K562 (cell line): ENCODE data around the gene KCNK6. TPM values are rescaled to one million over a fixed set of nuclear protein-coding genes. Genes with fewer than 3 reads are reported as not detected.

Source experiments
- ATAC-seq: fragments of 200-7000 bp; cut with Tn5 transposase; 3 replicates; pipeline ENCODE4 v1.9.1; 2020; ENCODE audit warnings: moderate library complexity
- BruUV-seq: library from RNA; stranded (reverse); fragments of 400-500 nt; replicated peaks from 2 replicates; lab custom pipeline; 2021; lab: Mats Ljungman, UMichigan
- CTCF ChIA-PET: fragments of 300-600 bp; formaldehyde crosslinking; extraction: SDS; loops from one replicate; lab custom pipeline; 2021; ENCODE audit warnings: low intra/inter-chr PET ratio; lab: Yijun Ruan, JAX
- POLR2A ChIA-PET: fragments of 300-600, 350-650 bp; sonication (Branson Sonifier 250); formaldehyde crosslinking; extraction: SDS; loops from one replicate; lab custom pipeline; 2021; ENCODE audit warnings: antibody characterized with exemption, inconsistent platforms; lab: Yijun Ruan, JAX
- DNase-seq, 4 experiments: peaks; one replicate each; pipeline versions ENCODE4 v3.0.0 to v3.0.0-alpha.2; 2011 to 2018; ENCODE audit warnings: low spot score in 3 of 4, mixed read lengths in 3 of 4; ENCODE audit errors: extremely low read depth in 1 of 4
- FAIRE-seq: peaks from 2 replicates; lab custom pipeline; 2011; peaks lifted over from hg19 to GRCh38; lab: Jason Lieb, UNC
- H2AFZ ChIP-seq: 2 replicates; pipeline ENCODE4 v1.6.0; 2011; ENCODE audit warnings: low read depth, low read length, control low read depth, inconsistent platforms
- H3K27ac ChIP-seq: fragments of 200-600 bp; 3 replicates; pipeline ENCODE4 v1.8.0; 2011; ENCODE audit warnings: low read depth, mild to moderate bottlenecking, control low read depth, inconsistent platforms, low read length, moderate library complexity, mixed read lengths; ENCODE audit errors: extremely low read depth
- H3K27me3 ChIP-seq, 2 experiments: fragments of 300-600 bp in 1 of 2; 2 replicates in 1 of 2; 3 replicates in 1 of 2; pipeline versions ENCODE4 v1.6.0 to v1.8.0; 2011; ENCODE audit warnings: inconsistent platforms in 2 of 2, low read length in 2 of 2, mild to moderate bottlenecking in 1 of 2, mixed read lengths in 1 of 2, moderate library complexity in 1 of 2; ENCODE audit not compliant: control insufficient read depth in 2 of 2, insufficient read depth in 2 of 2
- H3K36me3 ChIP-seq: fragments of 300-600 bp; 3 replicates; pipeline ENCODE4 v1.8.0; 2011; ENCODE audit warnings: mild to moderate bottlenecking, low read length, inconsistent platforms; ENCODE audit not compliant: control insufficient read depth, insufficient read depth
- H3K4me1 ChIP-seq, 2 experiments: fragments of 200-600 bp in 1 of 2; replicated peaks in 1 of 2; 2 replicates in 1 of 2; 3 replicates in 1 of 2; pipeline versions ENCODE4 v1.5.1 to v1.8.0; 2011; ENCODE audit warnings: inconsistent platforms in 2 of 2, low read length in 2 of 2, mild to moderate bottlenecking in 1 of 2, mixed read lengths in 1 of 2, moderate library complexity in 1 of 2; ENCODE audit not compliant: control insufficient read depth in 2 of 2, insufficient read depth in 2 of 2
- H3K4me2 ChIP-seq: 2 replicates; pipeline ENCODE4 v1.6.1; 2011; ENCODE audit warnings: low read length, control low read depth, inconsistent platforms, mixed read lengths; ENCODE audit not compliant: insufficient read depth
- H3K4me3 ChIP-seq: fragments of 200-600 bp; sonication (generic), shearing (Covaris generic); 2 replicates; pipeline ENCODE4 v1.5.1; 2016; ENCODE audit warnings: control low read depth, inconsistent platforms
- H3K79me2 ChIP-seq: fragments of 200-600 bp; 3 replicates; pipeline ENCODE4 v1.8.0; 2011; ENCODE audit warnings: low read length, inconsistent platforms; ENCODE audit not compliant: control insufficient read depth, insufficient read depth
- H3K9ac ChIP-seq, 2 experiments: 2 replicates each; pipeline versions ENCODE4 v1.6.0 to v1.6.1; 2011; ENCODE audit warnings: low read depth in 2 of 2, low read length in 2 of 2, control low read depth in 1 of 2, inconsistent platforms in 1 of 2, mild to moderate bottlenecking in 1 of 2, mixed read lengths in 1 of 2; ENCODE audit not compliant: insufficient read depth in 1 of 2
- H3K9me1 ChIP-seq: one replicate; pipeline ENCODE4 v1.6.0; 2011; ENCODE audit warnings: inconsistent platforms, mild to moderate bottlenecking, low read length, moderate library complexity; ENCODE audit not compliant: control insufficient read depth, insufficient read depth
- H3K9me3 ChIP-seq: replicated peaks from 2 replicates; pipeline ENCODE4 v1.5.1; 2011; ENCODE audit warnings: low read depth, low read length, inconsistent platforms; ENCODE audit not compliant: control insufficient read depth, insufficient read depth
- H4K20me1 ChIP-seq: replicated peaks from 2 replicates; pipeline ENCODE4 v1.6.1; 2011; ENCODE audit warnings: low read length, inconsistent platforms, mixed read lengths; ENCODE audit not compliant: control insufficient read depth, insufficient read depth
- AFF1 ChIP-seq, 2 experiments: fragments of 450-650 bp; IDR thresholded peaks; 2 replicates each; pipeline ENCODE4 v1.6.1; 2018; ENCODE audit warnings: mild to moderate bottlenecking in 2 of 2, low read depth in 1 of 2; ENCODE audit not compliant: partially characterized antibody in 2 of 2
- CAMTA2 ChIP-seq: fragments of 250-450 bp; sonication (Bioruptor Pico); conservative IDR thresholded peaks from 2 replicates; pipeline ENCODE4 v1.5.1; 2022
- FOXP1 ChIP-seq: sonication (generic); formaldehyde crosslinking; IDR thresholded peaks from 2 replicates; pipeline ENCODE4 v1.8.0; 2022; ENCODE audit warnings: mild to moderate bottlenecking, missing genetic modification reagents
- HCFC1 ChIP-seq: IDR thresholded peaks from 2 replicates; pipeline ENCODE4 v1.6.1; 2012; ENCODE audit warnings: low read depth, low read length, improper control_type of control experiment
- HSF4 ChIP-seq: fragments of 250-450 bp; sonication (Bioruptor Pico); IDR thresholded peaks from 2 replicates; pipeline ENCODE4 v2.1.2; 2022; ENCODE audit warnings: mild to moderate bottlenecking, moderate library complexity, borderline replicate concordance
- MCM7 ChIP-seq, 2 experiments: fragments of 450-650 bp; IDR thresholded peaks; 2 replicates each; pipeline ENCODE4 v1.6.1; 2016 to 2018
- PHF21A ChIP-seq: fragments of 450-650 bp; IDR thresholded peaks from 2 replicates; pipeline ENCODE4 v1.6.1; 2017; ENCODE audit warnings: low read depth, borderline replicate concordance
- RBM25 ChIP-seq: fragments of 200-400 bp; formaldehyde crosslinking; IDR thresholded peaks from 2 replicates; pipeline ENCODE4 v1.6.1; 2018; ENCODE audit warnings: low read length, low read depth, moderate library complexity; ENCODE audit not compliant: severe bottlenecking
- TEAD1 ChIP-seq, 2 experiments: fragments of 450-650 bp in 1 of 2; sonication (generic) in 1 of 2; formaldehyde crosslinking; IDR thresholded peaks; 2 replicates each; pipeline versions ENCODE4 v1.4.0 to v1.8.0; 2020 to 2022; ENCODE audit warnings: mild to moderate bottlenecking in 2 of 2, missing genetic modification reagents in 1 of 2
- WGBS: fragments of 100-300 bp; shearing (Covaris generic); methylation state at CpG from one replicate; pipeline ENCODE4 v1.1.6; 2016; ENCODE audit warnings: low coverage, mixed read lengths; ENCODE audit not compliant: insufficient coverage; ENCODE audit errors: missing lambda C conversion rate; 5-methylcytosine and 5-hydroxymethylcytosine counted together
- in situ Hi-C: fragments of 300-500 bp; cut with MboI; formaldehyde crosslinking; loops from 4 replicates; pipeline ENCODE4 v1.15.0; 2018; ENCODE audit warnings: inconsistent platforms, mixed read lengths
- intact Hi-C: fragments of 100-400 bp; cut with micrococcal nuclease; formaldehyde crosslinking; loops from 2 replicates; pipeline ENCODE4 v1.14.2; 2022
- polyA plus RNA-seq, 8 experiments: library from polyadenylated mRNA; depleted of rRNA in 4 of 8; stranded (reverse) in 5 of 8; unstranded in 3 of 8; fragments of >200 nt; fragmentation: Nextera tagmentation in 2 of 8; fragmentation: Illumina TruSeq in 1 of 8; extraction: Ambion mirVana in 2 of 8; extraction: Trizol in 1 of 8; gene quantifications; 2 replicates each; pipeline versions ENCODE4 v1.2.1 to v1.2.3, GENCODE V29; 2011 to 2014; ENCODE audit warnings: inconsistent platforms in 1 of 8, missing spikeins in 1 of 8
- total RNA-seq, 7 experiments: library from RNA; depleted of rRNA in 6 of 7; stranded (reverse); fragments of >200 nt in 6 of 7; fragmentation: Illumina TruSeq in 2 of 7; extraction: Trizol in 2 of 7; gene quantifications; 2 replicates each; pipeline versions ENCODE4 v1.2.1 to v1.2.3, GENCODE V29; 2011 to 2021; ENCODE audit warnings: low replicate concordance in 1 of 7
- TF ChIP-seq, protein P1 (sequence below): fragments of 200-800 bp; sonication (Bioruptor generic); IDR thresholded peaks from 2 replicates; pipeline ENCODE4 v1.6.1; 2016; ENCODE audit warnings: missing genetic modification characterization, missing compliant biosample characterization
- TF ChIP-seq, protein P2 (sequence below): sonication (generic); formaldehyde crosslinking; IDR thresholded peaks from 2 replicates; pipeline ENCODE4 v1.9.0; 2022; ENCODE audit warnings: mild to moderate bottlenecking, missing genetic modification reagents

Gene KCNK6
- total and polyA plus RNA-seq, 9 of the 15 experiments (the other 6 are each of a cell fraction or from before 2014, with no cell fraction given): 0.05 to 0.42 (median 0.15) TPM

DNA sequence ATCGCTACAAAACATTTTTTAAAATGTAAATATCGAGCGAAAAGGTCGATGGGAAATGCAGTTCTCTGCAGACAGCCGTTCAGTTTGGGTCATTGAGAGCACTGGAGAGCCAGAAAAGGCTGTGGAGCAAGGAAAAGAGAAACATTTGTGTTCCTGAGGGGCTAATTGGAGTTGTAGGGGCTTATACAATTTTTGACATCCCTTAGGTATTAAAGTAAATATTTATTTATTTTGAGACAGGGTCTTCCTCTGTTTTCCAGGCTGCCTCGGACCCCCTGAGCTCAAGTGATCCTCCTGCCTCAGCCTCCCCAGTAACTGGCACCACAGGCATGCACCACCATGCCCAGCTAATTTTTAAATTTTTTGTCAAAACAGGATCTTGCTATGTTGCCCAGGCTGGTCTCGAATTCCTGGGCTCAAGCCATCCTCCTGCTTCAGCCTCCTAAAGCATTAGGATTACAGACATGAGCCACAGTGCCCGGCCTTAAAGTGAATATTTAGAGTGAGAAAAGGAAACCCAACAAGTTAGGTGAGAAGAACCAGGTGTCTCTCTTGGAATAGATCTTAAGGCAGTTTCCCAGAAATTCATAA is 3.1 kb upstream of the KCNK6 start:
- Histone ChIP-seq H2AFZ (peak overlapping the region; percentile 53), H3K27me3 (no peaks in the 10 kb centered on the region), H3K9me3 (no peaks in the 10 kb centered on the region), H3K79me2 (peaks cover 39% of the 10 kb centered on the region), H3K36me3 (peaks cover 17% of the 10 kb centered on the region), H3K4me1 (peaks cover 46 to 65% of the 10 kb centered on the region in 2 experiments), H3K4me3 (peak overlapping the region; percentile 38), H4K20me1 (no peaks in the 10 kb centered on the region), H3K4me2 (peak overlapping the region; percentile 73), H3K9ac (peak overlapping the region; percentile 46 to 75; a peak in 3 of 4 replicates), H3K27ac (peak overlapping the region; percentile 85), H3K9me1 (no peaks in the 10 kb centered on the region)
- under 1% methylated on average over 8 of the region's 8 CpGs for WGBS
- TSS peak; percentile 74 for BruUV-seq
- ChIA-PET POLR2A (no interaction called here), CTCF (no interaction called here)
- ATAC-seq (peak; percentile 2), FAIRE-seq (no peak), DNase-seq (no peak)
- in situ Hi-C loops (no loop called here), intact Hi-C loops (loop anchor here (1.0 kb wide), 2 partner anchors 19 to 46 kb away; partner anchors contain the start of gene CATSPERG)
- peak; percentile 71 for TF ChIP-seq RBM25
- no peak for TF ChIP-seq MCM7 (IDR thresholded peaks at IDR 0.05)
- TF ChIP-seq TEAD1 (CRISPR knock-in tag; IDR thresholded peaks at IDR 0.05): peak in 1 of 2 experiments; percentile 73; a peak in 1 of 4 replicates
- no peak for TF ChIP-seq CAMTA2
- no peak for TF ChIP-seq PHF21A
- TF ChIP-seq HSF4 (CRISPR knock-in tag): 0 out of 2 replicates have a peak, but pooled peaks have one; percentile 32
- TF ChIP-seq HCFC1: peak; percentile 60
- TF ChIP-seq FOXP1 (CRISPR knock-in tag): 0 out of 2 replicates have a peak, but pooled peaks have one; percentile 59
- TF ChIP-seq, protein P1, sequence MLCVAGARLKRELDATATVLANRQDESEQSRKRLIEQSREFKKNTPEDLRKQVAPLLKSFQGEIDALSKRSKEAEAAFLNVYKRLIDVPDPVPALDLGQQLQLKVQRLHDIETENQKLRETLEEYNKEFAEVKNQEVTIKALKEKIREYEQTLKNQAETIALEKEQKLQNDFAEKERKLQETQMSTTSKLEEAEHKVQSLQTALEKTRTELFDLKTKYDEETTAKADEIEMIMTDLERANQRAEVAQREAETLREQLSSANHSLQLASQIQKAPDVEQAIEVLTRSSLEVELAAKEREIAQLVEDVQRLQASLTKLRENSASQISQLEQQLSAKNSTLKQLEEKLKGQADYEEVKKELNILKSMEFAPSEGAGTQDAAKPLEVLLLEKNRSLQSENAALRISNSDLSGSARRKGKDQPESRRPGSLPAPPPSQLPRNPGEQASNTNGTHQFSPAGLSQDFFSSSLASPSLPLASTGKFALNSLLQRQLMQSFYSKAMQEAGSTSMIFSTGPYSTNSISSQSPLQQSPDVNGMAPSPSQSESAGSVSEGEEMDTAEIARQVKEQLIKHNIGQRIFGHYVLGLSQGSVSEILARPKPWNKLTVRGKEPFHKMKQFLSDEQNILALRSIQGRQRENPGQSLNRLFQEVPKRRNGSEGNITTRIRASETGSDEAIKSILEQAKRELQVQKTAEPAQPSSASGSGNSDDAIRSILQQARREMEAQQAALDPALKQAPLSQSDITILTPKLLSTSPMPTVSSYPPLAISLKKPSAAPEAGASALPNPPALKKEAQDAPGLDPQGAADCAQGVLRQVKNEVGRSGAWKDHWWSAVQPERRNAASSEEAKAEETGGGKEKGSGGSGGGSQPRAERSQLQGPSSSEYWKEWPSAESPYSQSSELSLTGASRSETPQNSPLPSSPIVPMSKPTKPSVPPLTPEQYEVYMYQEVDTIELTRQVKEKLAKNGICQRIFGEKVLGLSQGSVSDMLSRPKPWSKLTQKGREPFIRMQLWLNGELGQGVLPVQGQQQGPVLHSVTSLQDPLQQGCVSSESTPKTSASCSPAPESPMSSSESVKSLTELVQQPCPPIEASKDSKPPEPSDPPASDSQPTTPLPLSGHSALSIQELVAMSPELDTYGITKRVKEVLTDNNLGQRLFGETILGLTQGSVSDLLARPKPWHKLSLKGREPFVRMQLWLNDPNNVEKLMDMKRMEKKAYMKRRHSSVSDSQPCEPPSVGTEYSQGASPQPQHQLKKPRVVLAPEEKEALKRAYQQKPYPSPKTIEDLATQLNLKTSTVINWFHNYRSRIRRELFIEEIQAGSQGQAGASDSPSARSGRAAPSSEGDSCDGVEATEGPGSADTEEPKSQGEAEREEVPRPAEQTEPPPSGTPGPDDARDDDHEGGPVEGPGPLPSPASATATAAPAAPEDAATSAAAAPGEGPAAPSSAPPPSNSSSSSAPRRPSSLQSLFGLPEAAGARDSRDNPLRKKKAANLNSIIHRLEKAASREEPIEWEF (CRISPR knock-in tag): no peak
- TF ChIP-seq, protein P2, sequence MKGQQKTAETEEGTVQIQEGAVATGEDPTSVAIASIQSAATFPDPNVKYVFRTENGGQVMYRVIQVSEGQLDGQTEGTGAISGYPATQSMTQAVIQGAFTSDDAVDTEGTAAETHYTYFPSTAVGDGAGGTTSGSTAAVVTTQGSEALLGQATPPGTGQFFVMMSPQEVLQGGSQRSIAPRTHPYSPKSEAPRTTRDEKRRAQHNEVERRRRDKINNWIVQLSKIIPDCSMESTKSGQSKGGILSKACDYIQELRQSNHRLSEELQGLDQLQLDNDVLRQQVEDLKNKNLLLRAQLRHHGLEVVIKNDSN: peak; percentile 14; the same call in 1 of the 2 replicates
- TF ChIP-seq AFF1 (IDR thresholded peaks at IDR 0.05; ENCODE audit: low read depth in 1 of 2, partially characterized antibody in 2 of 2): peak in 1 of 2 experiments; percentile 2
